ENCODE measurements around the gene SPATA2L. TPM values are rescaled to one million over a fixed set of nuclear protein-coding genes. Genes with fewer than 3 reads are reported as not detected.

Gene SPATA2L
- total RNA-seq, 2 experiments from 2014 or later = 0.93 to 1.2 TPM

DNA sequence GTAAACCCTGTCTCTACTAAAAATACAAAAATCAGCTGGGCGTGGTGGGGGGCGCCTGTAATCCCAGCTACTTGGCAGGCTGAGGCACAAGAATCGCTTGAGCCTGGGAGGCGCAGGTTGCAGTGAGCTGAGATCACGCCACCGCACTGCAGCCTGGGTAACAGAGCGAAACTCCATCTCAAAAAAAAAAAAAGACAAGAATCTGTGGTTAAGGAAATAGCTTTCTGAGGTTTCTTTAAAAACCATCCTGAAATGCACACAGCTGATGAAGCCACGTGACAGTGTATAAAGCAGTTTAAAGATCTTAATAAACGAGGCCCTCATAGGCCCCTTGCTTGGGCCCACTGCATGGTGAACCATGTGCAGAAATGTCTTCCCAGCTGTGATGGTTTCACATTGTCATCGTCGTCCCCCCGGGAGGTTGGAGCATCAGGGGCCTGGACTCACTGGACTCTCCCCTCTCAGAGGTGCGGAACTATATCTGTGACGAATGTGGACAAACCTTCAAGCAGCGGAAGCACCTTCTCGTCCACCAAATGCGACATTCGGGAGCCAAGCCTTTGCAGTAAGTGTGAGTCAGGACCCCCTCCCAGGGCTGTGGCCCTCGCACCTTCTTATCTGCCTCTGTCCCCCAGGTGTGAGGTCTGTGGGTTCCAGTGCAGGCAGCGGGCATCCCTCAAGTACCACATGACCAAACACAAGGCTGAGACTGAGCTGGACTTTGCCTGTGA, 36.0 kb upstream of the SPATA2L start:
- DNase-seq = peak; percentile 64
- Mint-ChIP-seq H3K27me3 (ENCODE audit: low read depth) (no peaks in the 10 kb centered on the region), H3K9me3 (no peaks in the 10 kb centered on the region), H3K27ac (peak overlapping the region; percentile 78), H3K36me3 (ENCODE audit: low read depth) (peaks cover 49% of the 10 kb centered on the region), H3K4me1 (ENCODE audit: low read depth) (peaks cover 22% of the 10 kb centered on the region), H3K4me3 (no peak overlapping the region)
- CTCF ChIA-PET = interaction anchor here (0.7 to 1.2 kb wide), 5 partner anchors 10 to 37 kb away, joined by 3 to 4 read pairs (median 3); no protein-coding TSS in a partner anchor
- intact Hi-C loops (cut with micrococcal nuclease) = loop anchor here (1.0 to 2.0 kb wide), 2 partner anchors 15 to 35 kb away; no protein-coding TSS in a partner anchor

DNA sequence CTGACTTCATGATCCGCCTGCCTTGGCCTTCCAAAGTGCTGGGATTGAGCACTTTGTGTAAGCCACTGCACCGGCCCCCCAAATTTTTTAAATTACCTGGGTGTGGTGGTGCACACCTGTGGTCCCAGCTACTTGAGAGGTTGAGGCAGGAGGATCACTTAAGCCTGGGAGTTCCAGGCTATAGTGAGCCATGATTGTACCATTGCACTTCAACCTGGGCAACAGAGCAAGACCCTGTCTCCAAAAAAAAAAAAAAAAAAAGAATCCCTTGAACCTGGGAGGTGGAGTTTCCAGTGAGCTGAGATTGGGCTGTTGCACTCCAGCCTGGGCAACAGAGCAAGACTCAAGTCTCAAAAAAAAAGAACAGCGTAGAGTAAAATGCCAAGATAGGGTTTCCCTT, 35.0 kb upstream of the SPATA2L start:
- H3K4me1 Mint-ChIP-seq (ENCODE audit: low read depth) = peaks cover 29% of the 10 kb centered on the region
- H3K27ac Mint-ChIP-seq = peak overlapping the region; percentile 78
- H3K4me3 Mint-ChIP-seq = no peak overlapping the region
- peaks cover 52% of the 10 kb centered on the region for H3K36me3 Mint-ChIP-seq (ENCODE audit: low read depth)
- DNase-seq = no peak
- H3K27me3 Mint-ChIP-seq (ENCODE audit: low read depth) = no peaks in the 10 kb centered on the region
- CTCF ChIA-PET = interaction anchor here (0.6 to 1.2 kb wide), 3 partner anchors 14 to 76 kb away, joined by 3 to 4 read pairs (median 3); no protein-coding TSS in a partner anchor
- intact Hi-C loops (cut with micrococcal nuclease) = loop anchor here (2.0 kb wide), 1 partner anchor 14 kb away; no protein-coding TSS in a partner anchor
- no peaks in the 10 kb centered on the region for H3K9me3 Mint-ChIP-seq

DNA sequence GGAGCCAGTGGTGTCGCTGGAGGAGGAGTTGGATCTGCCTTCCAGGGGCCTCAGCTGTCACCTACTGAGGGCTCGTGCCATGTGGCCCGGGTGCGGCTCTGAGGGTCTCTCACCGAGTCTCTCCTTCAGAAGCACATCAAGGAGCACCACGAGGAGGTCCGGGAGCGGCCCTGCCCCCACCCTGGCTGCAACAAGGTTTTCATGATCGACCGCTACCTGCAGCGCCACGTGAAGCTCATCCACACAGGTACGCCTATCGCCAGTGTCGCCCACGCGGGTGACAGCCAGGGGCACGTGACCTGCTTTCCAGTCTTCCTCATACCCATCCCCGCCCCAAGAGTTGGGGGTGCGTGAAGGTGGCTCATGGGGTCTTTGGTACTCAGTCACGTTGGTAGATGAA, 32.3 kb upstream of the SPATA2L start:
- DNase-seq = no peak
- H3K4me3 Mint-ChIP-seq = no peak overlapping the region
- H3K27ac Mint-ChIP-seq = no peak overlapping the region
- intact Hi-C loops (cut with micrococcal nuclease) = no loop called here
- peaks cover 54% of the 10 kb centered on the region for H3K36me3 Mint-ChIP-seq (ENCODE audit: low read depth)
- H3K9me3 Mint-ChIP-seq = no peaks in the 10 kb centered on the region
- no peaks in the 10 kb centered on the region for H3K27me3 Mint-ChIP-seq (ENCODE audit: low read depth)
- CTCF ChIA-PET = interaction anchor here (0.6 kb wide), 2 partner anchors 58 to 70 kb away, joined by 3 to 4 read pairs; no protein-coding TSS in a partner anchor
- H3K4me1 Mint-ChIP-seq (ENCODE audit: low read depth) = peaks cover 29% of the 10 kb centered on the region

DNA sequence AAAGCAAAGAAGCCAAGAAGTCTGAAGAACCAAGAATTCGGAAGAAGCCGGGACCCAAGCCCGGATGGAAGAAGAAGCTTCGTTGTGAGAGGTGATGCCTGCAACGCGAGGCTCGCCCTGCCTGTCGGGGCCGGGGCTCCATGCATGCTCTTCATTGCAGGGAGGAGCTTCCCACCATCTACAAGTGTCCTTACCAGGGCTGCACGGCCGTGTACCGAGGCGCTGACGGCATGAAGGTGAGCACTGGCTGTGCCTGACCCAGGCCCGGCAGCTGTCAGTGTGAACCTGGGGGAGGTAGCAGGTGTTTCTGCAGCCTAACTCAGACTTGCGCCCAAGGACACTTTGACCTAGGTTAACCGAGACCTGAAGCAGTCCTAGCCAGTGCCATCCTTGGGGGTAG, 31.8 kb upstream of the SPATA2L start:
- H3K36me3 Mint-ChIP-seq (ENCODE audit: low read depth) = peaks cover 50% of the 10 kb centered on the region
- H3K9me3 Mint-ChIP-seq = no peaks in the 10 kb centered on the region
- CTCF ChIA-PET = interaction anchor here (0.6 kb wide), 2 partner anchors 59 to 70 kb away, joined by 3 to 4 read pairs; no protein-coding TSS in a partner anchor
- no peaks in the 10 kb centered on the region for H3K27me3 Mint-ChIP-seq (ENCODE audit: low read depth)
- H3K4me3 Mint-ChIP-seq = no peak overlapping the region
- DNase-seq = no peak
- no peak overlapping the region for H3K27ac Mint-ChIP-seq
- intact Hi-C loops (cut with micrococcal nuclease) = no loop called here
- peaks cover 29% of the 10 kb centered on the region for H3K4me1 Mint-ChIP-seq (ENCODE audit: low read depth)

DNA sequence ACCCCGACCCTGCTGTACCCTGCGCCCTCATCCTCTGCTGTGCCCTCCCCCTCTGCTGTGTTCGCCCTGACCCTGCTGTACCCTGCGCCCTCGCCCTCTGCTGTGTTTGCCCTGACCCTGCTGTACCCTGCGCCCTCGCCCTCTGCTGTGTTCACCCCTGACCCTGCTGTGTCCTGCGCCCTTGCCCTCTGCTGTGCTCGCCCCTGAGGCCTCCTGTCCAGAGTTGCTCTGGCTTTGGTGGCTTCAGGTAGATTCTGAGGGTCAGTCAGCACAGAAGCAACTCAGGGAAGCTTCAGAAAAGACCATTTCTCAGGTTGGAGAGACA, 31.4 kb upstream of the SPATA2L start:
- H3K4me1 Mint-ChIP-seq (ENCODE audit: low read depth) = peaks cover 28% of the 10 kb centered on the region
- CTCF ChIA-PET = no interaction called here
- no peak overlapping the region for H3K4me3 Mint-ChIP-seq
- peaks cover 49% of the 10 kb centered on the region for H3K36me3 Mint-ChIP-seq (ENCODE audit: low read depth)
- DNase-seq = no peak
- H3K27ac Mint-ChIP-seq = peak overlapping the region; percentile 24
- no peaks in the 10 kb centered on the region for H3K9me3 Mint-ChIP-seq
- no peaks in the 10 kb centered on the region for H3K27me3 Mint-ChIP-seq (ENCODE audit: low read depth)
- intact Hi-C loops (cut with micrococcal nuclease) = no loop called here

DNA sequence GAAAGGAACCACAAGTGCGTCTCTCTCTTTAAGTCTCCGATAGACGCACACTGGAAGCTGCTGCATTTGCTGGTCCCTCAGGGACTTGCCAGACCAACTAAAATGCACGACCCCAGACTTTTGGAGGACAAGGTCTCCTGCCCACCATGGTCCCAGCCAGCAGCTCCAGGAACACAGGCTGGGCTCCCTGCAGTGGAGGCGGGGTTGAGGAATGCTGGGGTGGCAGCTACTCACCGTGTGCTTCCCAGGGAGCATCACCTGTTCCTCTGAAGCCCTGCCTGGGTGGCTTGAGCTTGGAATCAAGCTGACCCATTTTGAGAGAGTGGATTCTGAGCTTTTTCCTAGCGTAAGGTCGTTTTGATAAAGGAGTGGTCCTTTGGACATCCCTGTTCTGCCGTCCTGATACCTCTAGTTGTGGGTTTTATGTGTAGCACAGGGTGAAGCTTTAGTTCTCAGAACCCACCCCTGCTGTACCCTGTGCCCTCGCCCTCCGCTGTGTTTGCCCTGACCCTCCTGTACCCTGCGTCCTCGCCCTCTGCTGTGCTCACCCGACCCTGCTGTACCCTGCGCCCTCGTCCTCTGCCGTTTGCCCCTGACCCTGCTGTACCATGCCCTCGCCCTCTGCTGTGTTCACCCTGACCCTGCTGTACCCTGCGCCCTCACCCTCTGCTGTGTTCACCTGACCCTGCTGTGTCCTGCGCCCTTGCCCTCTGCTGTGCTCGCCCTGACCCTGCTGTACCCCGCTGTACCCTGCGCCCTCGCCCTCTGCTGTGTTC, 30.8 kb upstream of the SPATA2L start:
- DNase-seq = no peak
- CTCF ChIA-PET = no interaction called here
- intact Hi-C loops (cut with micrococcal nuclease) = no loop called here
- Mint-ChIP-seq H3K36me3 (ENCODE audit: low read depth) (peaks cover 44% of the 10 kb centered on the region), H3K9me3 (no peaks in the 10 kb centered on the region), H3K27me3 (ENCODE audit: low read depth) (no peaks in the 10 kb centered on the region), H3K27ac (peak overlapping the region; percentile 62), H3K4me3 (no peak overlapping the region), H3K4me1 (ENCODE audit: low read depth) (peaks cover 25% of the 10 kb centered on the region)

DNA sequence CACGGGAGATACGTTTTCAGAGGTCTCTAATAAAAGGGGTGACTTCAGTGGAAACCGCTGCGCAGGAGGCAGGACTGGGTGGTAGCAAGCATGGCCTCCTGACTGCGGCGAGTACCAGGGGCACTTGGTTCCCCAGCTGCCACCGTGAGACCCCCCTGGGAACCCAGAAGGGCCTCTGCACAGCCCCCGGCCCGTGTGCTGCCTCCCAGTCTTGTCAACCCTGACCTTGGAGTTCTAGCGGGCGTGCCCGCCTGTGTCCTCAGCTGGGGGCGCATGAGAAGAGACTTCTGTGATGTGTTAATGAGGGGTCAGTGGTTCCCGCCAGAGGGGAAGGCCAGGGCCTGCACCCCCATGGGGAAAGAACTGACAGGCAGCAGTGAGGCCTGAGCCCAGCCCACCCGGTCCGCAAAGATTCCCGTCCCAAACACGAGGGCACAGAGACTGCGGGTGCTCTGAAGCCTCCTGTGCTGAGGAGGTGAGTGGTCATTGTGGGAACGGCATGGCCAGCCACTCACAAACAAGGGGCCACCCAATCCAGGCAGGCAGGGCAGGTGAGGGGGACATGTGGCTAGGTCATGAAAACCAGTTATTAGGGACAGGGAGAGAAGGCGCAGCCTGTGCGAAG, 29.2 kb upstream of the SPATA2L start:
- Mint-ChIP-seq H3K36me3 (ENCODE audit: low read depth) (peaks cover 41% of the 10 kb centered on the region), H3K4me1 (ENCODE audit: low read depth) (peaks cover 27% of the 10 kb centered on the region), H3K4me3 (no peak overlapping the region), H3K27me3 (ENCODE audit: low read depth) (no peaks in the 10 kb centered on the region), H3K9me3 (no peaks in the 10 kb centered on the region), H3K27ac (no peak overlapping the region)
- intact Hi-C loops (cut with micrococcal nuclease) = no loop called here
- DNase-seq = no peak
- CTCF ChIA-PET = no interaction called here

DNA sequence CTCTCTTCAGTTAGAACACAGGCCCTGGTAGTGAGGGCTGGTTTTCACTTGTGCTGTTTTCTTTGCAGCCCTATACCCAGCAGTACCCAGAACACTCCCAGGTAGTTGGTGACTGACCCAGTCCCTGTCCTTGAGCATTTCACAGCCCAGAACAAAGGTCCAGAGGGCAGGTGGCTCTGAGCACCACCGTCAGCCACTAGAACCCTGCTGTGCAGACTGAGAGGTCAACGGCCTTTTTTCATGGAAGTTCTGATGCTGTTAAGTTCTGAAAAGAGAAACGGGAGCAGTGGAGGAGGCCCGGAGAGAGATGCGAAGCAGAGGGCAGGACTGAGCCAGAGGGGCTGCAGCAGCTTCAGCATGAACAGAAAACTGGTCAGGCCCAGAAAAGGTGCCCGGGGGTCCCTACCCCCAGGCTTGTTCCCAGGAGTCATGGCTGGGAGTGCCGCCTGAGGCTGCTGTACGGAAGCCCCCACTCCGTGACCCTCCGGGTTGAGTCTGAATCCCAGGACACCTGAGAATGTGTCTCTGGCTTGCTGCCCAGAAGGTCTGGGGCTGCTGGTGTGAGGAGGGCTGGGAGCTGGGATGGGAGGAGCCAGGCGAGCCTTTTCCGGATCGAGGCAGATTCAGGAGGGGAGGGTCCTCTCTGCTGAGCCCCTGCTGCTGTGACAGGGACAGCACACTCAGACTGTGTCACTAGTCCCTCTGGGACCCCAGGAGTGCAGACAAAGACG, 28.5 kb upstream of the SPATA2L start:
- no peak overlapping the region for H3K27ac Mint-ChIP-seq
- H3K4me1 Mint-ChIP-seq (ENCODE audit: low read depth) = peaks cover 27% of the 10 kb centered on the region
- H3K27me3 Mint-ChIP-seq (ENCODE audit: low read depth) = no peaks in the 10 kb centered on the region
- intact Hi-C loops (cut with micrococcal nuclease) = no loop called here
- peaks cover 36% of the 10 kb centered on the region for H3K36me3 Mint-ChIP-seq (ENCODE audit: low read depth)
- CTCF ChIA-PET = no interaction called here
- no peak overlapping the region for H3K4me3 Mint-ChIP-seq
- H3K9me3 Mint-ChIP-seq = no peaks in the 10 kb centered on the region
- no peak for DNase-seq

DNA sequence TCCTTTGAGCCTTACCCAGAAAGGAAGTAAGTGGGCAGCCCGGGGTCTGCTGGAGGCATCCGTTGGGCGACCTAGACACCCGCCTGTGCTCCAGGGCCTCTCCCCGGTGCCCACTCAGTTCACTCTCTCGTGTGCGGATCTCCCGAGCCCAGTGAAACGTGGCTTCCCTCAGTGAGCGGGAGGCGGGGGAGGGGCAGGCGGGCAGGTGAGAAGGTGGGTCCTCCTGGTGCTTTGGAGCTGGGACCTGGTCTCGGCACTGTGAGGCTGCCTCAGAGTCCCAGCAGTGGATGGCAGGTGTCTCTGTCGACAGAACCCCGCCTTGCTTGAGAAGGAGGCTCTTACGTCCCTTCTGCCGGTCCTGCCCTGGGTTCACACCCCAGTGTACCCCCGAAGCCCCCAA, 27.8 kb upstream of the SPATA2L start:
- Mint-ChIP-seq H3K4me1 (ENCODE audit: low read depth) (peaks cover 24% of the 10 kb centered on the region), H3K9me3 (no peaks in the 10 kb centered on the region), H3K27ac (no peak overlapping the region), H3K27me3 (ENCODE audit: low read depth) (no peaks in the 10 kb centered on the region), H3K4me3 (no peak overlapping the region), H3K36me3 (ENCODE audit: low read depth) (peaks cover 28% of the 10 kb centered on the region)
- DNase-seq = no peak
- CTCF ChIA-PET = no interaction called here
- intact Hi-C loops (cut with micrococcal nuclease) = no loop called here

DNA sequence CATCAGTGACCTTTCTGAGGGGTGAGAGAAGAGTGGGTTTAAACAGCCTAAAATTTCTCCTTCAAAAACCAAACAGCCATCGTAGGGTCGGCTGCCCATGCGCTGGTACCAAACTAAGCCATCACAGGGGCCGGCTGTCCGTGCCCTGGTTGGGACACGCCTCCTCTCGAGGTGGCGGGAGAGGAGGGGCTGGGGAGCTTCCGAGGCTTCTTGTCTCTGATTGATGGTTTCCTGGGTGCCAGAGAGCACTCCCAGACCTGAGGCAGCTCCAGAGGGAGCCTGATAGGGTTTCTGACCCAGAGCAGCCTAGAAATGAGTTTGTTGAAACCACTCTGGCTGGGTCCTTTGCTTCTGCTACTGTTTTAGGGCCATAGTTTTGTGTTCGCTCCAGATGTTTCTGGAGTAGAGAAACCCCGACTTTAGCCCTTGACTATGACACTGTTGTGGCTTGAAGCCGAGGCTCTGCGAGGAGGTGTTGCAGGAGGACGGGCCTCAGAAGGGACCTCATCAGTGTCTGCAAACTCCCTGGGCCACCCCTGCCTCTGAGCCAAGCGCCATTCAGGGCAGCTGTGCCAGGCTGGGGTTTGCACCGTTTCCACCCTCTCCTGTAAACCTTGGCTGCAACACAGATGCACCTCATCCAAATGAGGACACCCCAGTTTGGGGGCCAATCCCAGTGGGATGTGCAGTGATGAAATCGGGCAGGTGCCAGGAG, 26.1 kb upstream of the SPATA2L start:
- Mint-ChIP-seq H3K27ac (peak overlapping the region; percentile 7), H3K36me3 (ENCODE audit: low read depth) (peaks cover 36% of the 10 kb centered on the region), H3K4me1 (ENCODE audit: low read depth) (peaks cover 39% of the 10 kb centered on the region), H3K27me3 (ENCODE audit: low read depth) (no peaks in the 10 kb centered on the region), H3K9me3 (no peaks in the 10 kb centered on the region), H3K4me3 (no peak overlapping the region)
- DNase-seq = no peak
- intact Hi-C loops (cut with micrococcal nuclease) = no loop called here
- CTCF ChIA-PET = interaction anchor here (0.9 to 1.0 kb wide), 2 partner anchors 10 to 27 kb away, joined by 3 read pairs; no protein-coding TSS in a partner anchor
